Activated gamma-delta T cell treated with Interleukin-2 at 50 U/mL for 16 hours (primary cell): Measurements from ENCODE around the gene USF3.

Experiments
- DNase-seq: peaks from one replicate; pipeline ENCODE4 v3.0.0-alpha.2; 2020

The USF3 gene

DNA sequence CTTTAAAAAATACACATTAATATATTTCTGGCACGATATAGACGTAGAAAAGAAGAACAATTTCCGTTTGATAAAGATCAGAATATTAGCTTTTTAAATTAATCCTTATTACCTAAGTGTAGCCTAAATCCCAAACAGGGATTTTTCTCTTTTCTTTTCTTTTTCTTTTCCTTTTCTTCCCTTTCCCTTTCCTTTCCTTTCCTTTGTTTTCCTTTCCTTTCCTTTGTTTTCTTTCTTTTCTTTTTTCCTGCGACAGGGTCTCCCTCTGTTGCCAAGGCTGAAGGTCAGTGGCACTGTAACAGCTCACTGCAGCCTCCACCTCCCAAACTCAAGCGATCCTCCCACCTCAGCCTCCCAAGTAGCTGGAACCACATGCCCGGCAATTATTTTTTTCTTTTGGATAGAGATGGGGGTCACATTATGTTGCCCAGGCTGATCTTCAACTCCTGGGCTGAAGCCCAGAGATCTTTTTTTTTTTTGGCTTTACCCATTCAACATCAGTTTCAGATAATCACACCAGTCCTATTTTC, 1.8 kb upstream of the USF3 start:
- no peak for DNase-seq

DNA sequence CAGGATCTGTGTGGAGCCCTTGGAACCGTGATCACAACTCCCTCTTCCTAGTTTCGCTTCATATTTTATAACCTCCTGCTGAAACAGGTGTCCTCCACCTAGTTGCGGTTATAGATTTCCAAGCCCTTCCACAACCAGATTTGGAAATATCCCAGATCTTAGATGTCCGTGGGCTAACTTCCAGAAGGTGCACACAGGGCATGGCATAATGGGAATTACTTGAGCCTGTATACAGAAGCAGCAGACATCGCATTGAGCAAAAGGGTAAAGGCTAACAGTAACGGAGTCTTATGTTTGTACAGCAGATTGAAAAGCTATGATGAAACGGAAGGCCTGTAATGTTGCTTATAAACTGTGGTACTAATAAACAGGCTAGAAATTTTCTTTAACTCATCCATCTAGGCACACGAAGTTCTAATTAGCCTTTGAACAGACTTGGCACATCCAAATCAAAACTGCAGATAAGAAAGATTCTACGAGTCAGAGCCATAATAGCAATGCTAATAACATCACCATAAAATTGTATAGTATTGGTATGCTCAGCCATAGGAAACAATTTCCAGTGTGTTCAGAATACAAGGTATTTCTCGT, 1.2 kb upstream of the USF3 start:
- no peak for DNase-seq

DNA sequence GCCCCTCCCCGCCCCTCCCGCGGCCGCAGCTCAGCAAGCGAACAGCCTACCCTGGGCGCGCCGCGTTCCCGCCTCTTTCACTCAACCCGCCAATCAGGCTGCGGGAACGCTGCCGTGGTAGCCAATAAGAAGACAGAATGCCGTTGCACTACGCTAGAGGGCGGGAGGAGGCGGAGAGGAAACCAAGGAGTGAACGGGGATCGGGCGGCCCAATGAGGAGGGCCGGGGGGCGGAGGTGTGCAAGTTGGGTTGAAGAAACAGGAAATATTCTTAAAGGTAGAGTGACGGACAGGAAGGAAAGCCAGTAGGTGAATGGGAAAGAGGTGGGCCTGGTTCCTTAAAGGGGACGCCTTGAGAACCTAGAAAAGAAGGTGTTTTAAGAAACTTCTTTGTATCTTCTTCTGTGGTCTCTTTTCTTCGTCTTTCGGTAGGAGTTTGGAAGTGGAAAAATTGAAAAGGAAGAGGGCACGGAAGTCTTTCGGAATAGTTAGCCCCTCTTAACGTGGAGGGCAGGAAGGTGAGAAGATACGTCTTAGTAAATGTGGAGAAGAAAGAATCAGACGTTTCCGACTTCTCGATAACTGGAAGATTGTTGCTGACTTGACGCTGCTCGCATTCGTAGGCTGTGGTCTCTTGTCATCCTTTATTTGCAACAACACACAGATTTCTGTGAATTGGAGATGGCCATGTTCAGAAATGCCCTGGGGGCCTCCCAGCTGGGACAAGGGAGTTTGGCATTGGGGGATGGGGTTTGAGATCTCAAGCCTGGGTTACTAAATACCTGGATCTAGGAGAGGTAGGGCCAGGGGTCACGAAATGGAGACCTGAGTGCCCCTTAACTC, 437 bp upstream of the USF3 start:
- DNase-seq = peak; percentile 99

DNA sequence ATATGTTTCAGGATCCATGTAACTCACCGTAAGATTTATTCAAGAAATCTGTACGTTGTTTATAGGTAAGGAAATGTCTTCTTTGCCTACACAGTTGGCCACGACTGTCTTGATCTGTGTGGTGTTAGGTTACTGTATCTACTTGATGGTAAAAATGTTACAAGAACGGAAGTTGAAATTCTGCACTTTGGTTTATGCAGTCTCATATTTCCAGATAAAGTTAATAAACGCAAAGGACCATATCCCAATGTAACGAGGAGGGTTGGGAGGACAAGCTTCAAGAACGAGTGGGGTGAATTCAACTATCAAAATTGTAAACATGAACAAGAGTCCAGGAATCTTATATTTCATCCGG, 1.0 kb downstream of the USF3 start:
- no peak for DNase-seq

DNA sequence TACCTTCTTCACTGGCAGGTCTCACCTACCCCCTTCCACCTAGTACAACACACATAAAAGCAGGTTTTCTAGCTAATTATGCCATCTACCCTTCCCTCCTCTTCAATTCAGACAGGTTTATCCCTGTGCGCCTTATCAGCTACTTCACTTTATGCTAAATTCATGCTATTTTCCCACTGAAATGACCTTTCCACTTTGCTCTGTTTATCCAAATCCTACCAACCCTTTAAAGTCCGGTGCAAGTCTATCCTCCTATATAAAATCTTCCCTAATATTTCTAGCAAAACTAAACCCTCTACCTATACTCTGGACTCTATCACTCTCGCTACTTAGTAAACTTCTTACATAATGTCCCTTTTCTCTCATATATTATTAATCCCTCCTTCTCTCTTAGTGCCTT, 6.0 kb downstream of the USF3 start:
- no peak for DNase-seq

DNA sequence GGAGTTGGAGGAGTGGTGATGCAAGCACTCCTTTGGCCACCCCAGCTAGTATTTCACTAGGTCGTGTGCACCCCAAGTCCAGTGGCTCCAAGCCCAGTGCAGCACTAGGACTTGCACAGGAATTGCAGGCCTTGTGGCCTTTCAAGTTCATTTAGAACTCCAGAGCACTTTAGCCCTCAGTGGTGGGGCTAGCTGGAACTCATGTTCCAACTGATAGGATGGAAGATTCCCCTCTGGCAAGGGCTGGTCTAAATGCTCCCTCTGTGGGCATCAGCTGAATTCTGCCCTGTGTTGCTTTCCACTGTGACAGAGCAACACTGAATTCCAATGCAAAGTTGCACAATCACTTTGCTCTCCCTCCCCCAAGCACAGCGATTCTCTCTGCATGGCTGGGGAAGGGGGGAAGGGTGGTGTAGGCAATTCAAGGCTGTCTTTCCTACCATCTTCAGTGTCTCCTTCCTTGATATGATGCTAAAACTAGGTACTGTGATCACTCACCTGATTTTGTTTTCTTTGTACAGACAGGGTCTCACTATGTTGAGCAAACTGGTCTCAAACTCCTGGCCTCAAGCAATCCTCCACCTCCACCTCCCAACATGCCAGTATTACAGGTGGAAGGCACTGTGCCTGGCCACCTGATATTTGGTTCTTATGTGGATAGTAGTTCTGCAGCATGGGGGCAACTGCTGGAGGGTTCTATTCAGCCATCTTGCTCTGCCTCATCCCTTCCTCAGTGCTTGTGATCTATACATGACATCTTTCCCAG, 10.3 kb downstream of the USF3 start:
- no peak for DNase-seq

DNA sequence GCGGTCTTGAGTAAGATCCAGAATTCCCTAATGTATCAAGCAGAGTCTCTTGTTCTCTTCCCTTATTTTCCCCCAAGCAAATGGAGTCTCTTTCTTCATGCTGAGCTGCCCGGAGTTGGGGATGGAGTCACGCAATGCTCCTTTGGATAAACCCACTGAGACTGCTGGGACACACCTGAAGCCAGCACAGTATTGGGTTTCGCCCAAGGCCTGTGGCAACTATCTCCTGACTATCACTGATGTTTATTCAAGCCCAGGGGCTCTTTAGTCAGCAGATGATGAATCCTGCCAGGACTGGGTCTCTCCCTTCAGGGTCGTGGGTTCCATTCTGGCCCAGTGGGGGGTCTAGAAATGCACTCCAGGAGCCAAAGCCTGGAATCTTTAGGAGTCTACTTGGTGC, 11.3 kb downstream of the USF3 start:
- no peak for DNase-seq

DNA sequence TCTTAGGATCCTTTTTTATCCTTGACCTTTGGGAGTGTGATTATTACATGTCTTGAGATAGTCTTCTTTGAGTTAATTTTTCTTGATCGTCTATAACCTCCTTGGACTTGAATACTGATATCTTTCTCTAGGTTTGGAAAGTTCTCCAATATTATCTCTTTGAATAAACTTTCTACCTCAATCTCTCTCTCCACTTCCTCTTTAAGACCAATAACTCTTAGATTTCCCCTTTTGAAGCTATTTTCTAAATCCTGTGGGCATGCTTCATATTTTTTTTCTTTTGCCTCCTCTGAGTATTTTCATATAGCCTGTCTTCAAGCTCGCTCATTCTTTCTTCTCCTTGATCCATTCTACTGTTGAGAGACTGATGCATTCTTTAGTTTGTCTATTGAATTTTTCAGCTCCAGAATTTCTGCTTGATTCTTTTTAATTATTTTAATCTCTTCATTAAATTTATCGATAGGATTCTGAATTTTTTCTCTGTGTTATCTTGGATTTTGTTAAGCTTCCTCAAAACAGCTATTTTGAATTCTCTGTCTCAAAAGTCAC, 12.1 kb downstream of the USF3 start:
- DNase-seq = no peak

DNA sequence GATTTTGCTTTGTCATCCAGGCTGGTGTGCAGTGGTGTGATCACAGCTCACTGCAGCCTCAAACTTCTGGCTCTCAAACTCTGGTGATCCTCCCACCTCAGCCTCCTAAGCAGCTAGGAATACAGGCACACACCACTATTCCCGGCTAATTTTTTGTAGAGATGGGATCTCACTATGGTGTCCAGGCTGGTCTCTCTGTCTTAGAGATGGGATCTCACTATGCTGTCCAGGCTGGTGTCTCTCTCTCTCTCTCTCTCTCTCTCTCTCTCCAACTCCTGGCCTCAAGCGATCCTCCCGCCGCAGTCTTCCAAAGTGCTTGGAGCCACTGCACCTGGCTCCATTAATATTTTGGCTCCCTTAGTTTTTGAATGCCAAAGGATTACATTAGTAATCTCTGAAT, 17.7 kb downstream of the USF3 start:
- DNase-seq = no peak

DNA sequence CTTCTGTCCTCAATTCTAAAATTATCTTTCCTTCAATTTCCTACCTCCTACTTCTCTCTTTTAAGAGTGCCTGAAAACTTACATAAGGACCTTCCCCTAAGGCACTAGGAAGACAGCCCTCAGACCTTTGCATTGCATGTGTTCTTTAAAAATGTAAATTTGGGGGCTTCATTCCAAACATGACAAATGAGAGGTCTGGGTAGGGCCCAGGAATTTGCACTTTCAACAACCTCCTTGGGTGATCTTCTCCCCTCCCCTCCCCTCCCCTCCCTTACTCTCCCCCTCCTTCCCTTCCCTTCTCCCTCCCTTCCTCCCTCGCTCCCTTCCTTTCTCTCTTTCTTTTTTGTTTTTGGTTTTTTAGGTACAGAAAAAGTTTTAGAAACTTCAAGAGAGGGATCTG, 18.7 kb downstream of the USF3 start:
- DNase-seq = no peak

DNA sequence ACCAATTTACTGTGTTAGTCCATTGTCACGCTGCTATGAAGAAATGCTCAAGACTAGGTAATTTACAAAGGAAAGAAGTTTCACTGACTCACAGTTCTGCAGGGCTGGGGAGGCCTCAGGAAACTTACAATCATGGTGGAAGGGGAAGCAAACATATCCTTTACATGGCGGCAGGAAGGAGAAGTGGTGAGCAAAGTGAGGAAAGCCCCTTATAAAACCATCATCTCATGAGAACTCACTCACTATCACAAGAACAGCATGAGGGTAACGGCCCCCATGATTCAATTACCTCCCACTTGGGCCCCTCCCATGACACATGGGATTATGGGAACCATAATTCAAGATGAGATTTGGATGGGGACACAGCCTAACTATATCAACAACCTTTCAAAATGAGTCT, 20.2 kb downstream of the USF3 start:
- DNase-seq = no peak

DNA sequence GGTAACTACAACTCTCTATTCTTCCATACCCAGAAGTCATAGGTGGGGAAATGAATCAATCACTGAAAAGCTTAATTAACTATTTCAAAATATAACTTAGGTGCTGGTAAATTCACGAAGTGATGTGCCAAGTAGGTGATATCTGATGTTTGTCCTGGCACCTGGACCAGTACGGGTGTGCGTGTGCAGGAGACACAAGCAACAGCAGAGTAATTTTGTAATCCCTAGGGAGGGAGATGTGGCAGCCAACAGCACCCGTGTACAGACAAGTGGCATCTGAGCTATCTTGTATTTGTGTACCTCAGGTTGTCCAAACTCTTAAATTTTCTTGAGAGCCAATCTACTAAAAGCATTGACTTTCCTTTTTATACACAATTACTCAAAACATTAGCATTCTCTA, 22.8 kb downstream of the USF3 start:
- DNase-seq = no peak

DNA sequence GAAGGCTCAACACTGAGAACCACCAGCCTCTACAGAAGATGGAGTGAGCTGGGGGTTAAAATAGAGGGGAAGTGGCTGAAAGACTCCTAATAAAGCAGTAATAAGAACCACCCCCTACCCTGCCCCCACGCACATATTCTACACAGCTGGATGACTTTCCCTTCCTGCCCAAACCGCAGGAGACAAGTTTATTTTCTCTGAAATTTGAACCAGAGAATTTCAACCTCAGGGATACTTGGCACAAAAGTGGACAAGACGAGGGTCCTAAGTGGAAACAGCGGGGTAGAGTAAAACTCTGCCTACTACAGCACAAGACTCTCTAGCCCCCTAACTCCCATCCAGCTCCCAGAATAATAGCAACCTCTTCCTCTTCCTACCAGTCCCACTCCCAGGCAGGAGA, 28.4 kb downstream of the USF3 start:
- no peak for DNase-seq

DNA sequence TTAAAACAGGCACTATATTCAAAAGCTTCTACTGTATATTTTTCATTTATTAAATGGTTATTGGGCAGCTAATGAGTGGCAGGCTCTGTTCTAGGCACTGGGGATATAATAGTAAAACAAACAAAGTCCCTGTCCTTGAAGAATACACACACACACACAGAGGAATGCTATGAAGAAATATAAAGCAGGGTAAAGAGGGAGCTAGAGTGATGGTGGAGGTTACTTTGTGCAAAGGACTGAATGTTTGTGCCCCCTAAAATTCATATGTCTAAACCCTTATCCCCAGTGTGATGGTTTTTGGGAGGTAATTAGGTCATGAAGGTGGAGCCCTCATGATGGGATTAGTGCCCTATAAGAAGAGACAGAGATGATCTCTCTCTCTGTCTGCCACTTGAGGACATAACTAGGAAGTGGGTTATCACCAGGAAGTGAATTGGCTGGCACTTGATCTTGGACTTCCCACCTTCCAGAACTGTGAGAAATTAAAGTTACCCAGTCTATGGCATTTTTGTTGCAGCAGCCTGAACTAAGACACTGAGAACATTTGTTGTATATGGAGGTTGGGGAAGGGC, 31.8 kb downstream of the USF3 start:
- DNase-seq = no peak

DNA sequence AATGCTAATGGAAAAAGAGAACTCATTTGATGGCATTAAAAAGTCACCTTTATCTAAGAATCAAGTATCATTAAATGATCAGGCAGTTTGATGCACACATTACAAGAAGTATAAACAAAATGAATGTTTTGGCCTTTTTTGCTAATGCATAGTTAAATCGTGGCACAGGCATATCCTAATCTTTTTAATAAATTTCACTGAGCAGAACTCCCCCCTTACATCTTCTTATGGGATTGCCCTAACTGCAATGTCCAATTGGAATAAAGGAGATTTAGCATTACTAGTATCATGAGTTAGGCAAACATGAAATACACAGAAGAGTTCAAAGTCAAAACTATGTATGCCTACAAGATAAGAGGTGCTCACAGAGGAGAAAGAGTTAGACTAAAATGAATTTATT, 32.7 kb downstream of the USF3 start:
- no peak for DNase-seq

DNA sequence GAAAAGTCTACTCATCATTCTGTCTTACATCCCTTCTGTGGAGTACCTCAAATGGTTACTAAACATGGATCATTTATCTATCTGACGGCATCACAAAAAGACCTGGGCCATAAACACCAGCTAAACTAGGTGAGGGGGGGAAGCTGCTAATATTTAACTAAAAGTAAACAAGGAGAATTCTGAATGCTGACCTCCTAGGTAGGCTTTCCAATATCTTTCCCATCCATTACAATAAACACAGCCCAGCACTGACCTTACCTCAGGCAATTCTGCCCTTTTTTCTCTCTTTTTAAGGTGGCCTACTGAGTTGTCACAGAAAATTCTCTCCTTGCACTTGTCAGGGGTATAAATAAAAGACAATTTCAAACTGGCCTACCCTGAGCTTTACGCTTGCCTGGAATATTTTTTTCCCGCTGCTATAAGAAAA, 33.1 kb downstream of the USF3 start:
- DNase-seq = no peak

DNA sequence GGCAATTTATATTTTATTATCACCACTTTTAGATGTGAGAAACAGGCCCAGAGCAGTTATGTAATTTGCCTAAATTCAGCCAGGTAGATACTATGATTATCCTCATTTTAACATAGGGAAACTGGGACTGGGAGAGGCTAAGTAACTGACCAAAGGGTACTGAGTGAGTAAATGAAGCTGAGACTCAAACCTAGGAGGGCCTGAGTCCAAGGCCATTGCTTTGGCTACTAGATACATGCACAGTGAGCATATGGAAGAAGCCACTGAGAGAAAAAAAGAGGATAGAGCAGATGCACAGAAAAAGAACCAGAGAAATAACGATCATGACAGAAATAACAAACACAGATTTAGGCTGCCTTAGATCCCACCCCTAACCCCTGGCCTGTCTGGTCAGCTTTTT, 33.6 kb downstream of the USF3 start:
- DNase-seq = no peak

DNA sequence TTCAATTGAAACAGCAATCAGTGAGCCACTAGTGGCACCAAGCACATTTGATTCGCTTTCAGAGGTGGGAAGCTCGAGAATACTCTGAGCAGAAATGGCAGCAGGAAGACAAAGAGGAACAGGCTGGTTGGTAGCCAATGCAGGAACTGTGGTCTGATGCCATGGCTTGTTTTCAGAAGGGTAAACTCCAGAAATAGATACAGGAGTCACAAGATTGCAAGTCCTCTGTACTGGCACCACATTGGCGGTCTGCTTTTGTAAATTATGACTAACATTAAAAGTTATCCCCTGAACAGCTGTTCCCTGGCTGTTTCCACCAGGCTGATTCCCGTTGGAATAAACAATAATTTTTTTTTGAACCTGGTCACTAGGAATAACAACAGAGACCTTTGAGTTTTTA, 35.5 kb downstream of the USF3 start:
- no peak for DNase-seq

DNA sequence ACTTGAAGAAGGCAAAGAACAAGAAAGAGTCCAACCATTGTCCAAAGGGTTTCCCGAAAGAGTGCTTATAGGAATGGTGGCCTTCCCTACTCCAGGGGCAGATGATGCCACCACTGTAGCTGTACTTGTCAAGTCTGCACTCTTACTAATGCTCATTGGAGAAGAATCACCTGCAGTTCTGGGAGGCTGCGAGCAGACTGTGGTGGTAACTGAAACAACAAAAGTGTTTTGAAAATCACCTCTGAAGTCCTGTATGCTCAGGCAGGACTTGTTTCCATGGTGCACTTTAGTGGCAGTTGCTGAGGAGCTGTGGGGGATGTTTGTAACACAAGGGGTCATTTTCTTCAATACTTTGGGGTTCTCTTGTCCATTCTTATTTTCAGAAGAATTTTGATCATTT, 36.0 kb downstream of the USF3 start:
- no peak for DNase-seq

DNA sequence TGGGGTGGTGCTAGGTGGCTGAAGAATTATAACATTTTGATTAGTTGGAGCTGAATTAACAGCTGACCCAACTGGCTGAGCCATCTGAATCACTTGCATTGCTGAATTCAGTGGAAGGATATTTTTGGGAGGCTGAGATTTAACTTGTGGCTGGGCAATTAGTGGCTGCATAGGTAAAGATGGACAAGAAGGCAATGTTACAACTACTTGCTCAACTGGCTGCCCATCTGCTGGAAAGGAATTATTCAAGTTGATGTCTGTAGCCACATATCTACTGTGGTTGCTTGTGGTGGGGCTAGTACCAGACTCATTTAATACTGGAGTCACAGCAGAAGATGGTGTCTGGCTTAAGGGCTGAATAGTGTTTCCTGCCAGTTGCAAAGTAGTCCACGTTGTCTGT, 36.4 kb downstream of the USF3 start:
- no peak for DNase-seq

DNA sequence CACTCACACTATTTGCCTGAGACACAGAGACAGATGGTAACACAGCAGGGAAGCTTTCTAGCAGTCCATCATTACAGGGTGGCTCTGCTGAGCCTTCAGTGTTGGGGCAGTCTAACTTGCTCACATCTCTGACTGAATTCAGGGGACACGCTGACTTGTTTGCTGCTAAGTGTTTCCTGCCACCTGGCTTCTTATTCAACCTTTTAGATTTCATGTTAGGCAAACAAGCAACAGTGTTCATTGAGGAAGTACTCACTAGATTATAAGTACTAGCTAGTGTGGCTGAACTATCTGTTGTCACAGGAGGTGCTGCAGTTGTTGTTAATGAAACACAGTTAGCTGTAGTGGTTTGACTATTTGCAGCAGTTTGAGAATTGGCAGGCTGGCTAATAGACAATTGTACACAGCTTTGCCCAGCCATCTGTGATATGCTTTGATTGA, 37.3 kb downstream of the USF3 start:
- DNase-seq = no peak

DNA sequence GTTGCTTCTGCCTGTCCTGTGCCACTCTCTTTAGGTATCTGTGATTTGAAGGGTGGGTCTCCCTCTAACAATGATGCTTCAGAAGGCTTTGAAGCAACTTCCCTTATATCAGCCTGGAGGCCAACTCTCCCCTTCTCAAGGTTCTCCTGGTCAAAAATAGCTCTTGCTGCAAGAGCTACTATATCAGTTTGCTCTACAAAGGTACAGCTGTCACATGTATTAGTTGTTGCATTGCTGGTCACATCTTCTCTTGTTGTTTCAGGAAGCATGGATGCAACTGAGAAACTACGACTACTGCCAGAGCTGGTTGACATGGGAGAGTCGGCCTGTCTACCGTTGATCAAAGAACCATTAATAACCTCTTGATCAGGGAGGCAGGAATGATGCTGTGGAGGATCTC, 38.3 kb downstream of the USF3 start:
- DNase-seq = no peak

DNA sequence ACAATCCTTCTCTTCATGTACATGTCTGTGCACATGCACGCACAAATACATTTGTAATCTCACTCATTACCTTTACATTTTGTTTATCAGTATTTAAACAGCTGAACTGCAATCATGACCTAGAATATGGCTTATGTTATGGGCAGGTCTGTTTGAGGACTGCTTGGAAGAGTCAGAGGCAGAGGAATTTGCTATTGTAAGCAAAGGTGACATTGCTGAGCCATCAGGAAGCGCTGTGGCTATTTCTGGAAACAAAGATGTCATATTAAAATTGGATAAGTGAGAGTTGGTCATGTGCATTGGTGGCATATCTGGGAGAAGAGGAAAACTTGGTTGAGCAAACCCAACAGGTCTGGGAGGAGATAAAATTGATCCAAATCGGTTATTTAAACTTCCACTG, 41.6 kb downstream of the USF3 start:
- no peak for DNase-seq
